ENCODE results near the gene LAP3. TPM values are rescaled to one million over a fixed set of nuclear protein-coding genes. Genes with fewer than 3 reads are reported as not detected.

Gene LAP3
- total RNA-seq, 4 donors from 2014 or later = 84.6 to 231 (median 148) TPM

GRCh38 chr4:17595471-17596005 is 18.5 kb downstream of the LAP3 start:
- no peak for TF ChIP-seq CTCF (IDR thresholded peaks at IDR 0.05)
- no peak for ATAC-seq (ENCODE audit: low FRiP score)
- DNase-seq (ENCODE audit: low spot score) = no peak

GRCh38 chr4:17597517-17597916 is 20.5 kb downstream of the LAP3 start:
- ATAC-seq (ENCODE audit: low FRiP score) (no peak), DNase-seq (ENCODE audit: low spot score) (no peak)
- TF ChIP-seq CTCF (IDR thresholded peaks at IDR 0.05) = no peak

GRCh38 chr4:17599826-17600225 is 22.8 kb downstream of the LAP3 start:
- TF ChIP-seq CTCF (IDR thresholded peaks at IDR 0.05) = no peak
- no peak for DNase-seq (ENCODE audit: low spot score)
- no peak for ATAC-seq (ENCODE audit: low FRiP score)

GRCh38 chr4:17605236-17605635 is 28.2 kb downstream of the LAP3 start:
- no peak for TF ChIP-seq CTCF (IDR thresholded peaks at IDR 0.05)
- no peak for DNase-seq (ENCODE audit: low spot score)
- ATAC-seq (ENCODE audit: low FRiP score) = no peak

GRCh38 chr4:17613761-17614415 is 36.9 kb downstream of the LAP3 start:
- peak; percentile 88 for ATAC-seq (ENCODE audit: low FRiP score)
- TF ChIP-seq CTCF (IDR thresholded peaks at IDR 0.05) = no peak
- no peak for DNase-seq (ENCODE audit: low spot score)

- DNase-seq (ENCODE audit: low spot score) (peak; percentile 98), ATAC-seq (ENCODE audit: low FRiP score) (peak; percentile 88)
- TF ChIP-seq CTCF (IDR thresholded peaks at IDR 0.05) = no peak
These were observed 37.7 kb downstream of the LAP3 start, which contains the start of gene MED28 for GRCh38 chr4:17614416-17615299. MED28 (plus strand) TSS chr4:17614641; CDS start chr4:17614655, 14 bp downstream.
